GM15510 (cell line): ENCODE results near the gene PYDC1.

Experiments
- POLR2A ChIP-seq: IDR thresholded peaks from 3 replicates; pipeline ENCODE4 v1.6.1; 2011; ENCODE audit warnings: borderline replicate concordance; ENCODE audit not compliant: insufficient read length; ENCODE audit errors: extremely low read depth

Gene PYDC1

DNA sequence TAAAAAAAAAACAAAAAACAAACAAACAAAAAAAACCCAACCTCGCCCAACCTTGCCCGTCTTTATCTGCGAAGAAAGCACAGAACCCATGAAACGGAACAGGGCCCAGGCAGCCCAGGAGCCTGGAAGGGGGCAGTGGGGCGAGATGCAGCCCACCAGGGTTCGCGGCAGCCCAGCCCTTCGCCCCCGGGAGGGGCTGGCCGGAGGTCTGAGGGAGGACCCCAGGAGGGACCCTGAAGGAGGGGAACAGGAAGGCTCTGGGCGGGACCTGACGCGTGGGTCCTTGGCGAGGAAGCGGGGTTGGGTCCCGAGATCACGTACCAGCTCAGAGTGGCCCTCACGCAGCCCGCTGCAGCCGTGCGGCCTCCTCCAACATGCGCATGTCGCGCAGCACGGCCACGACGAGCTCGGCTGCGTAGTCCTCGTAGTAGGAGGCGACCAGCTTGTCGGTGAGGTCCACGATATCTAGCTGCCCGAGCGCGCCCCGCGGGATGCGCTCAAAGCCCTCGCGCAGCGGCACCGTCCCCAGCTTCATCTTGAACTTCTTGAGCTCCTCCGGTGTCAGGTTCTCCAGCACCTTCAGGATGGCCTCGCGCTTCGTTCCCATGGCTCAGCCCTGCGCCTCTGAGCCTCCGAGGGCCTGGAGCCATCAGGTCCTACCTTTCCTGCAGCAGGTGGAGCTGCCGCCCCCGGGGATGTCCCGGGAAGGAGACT, at the start of gene PYDC1:
Gene PYDC1 (minus strand): TSS at position 714 of the 714 bp plus-strand sequence. CDS start 107 bp downstream, at position 607.
- TF ChIP-seq POLR2A = no peak

GRCh38 chr16:31265329-31266245, 48.7 kb upstream of the PYDC1 start:
- TF ChIP-seq POLR2A = no peak

GRCh38 chr16:31262084-31262483, 45.1 kb upstream of the PYDC1 start:
- no peak for TF ChIP-seq POLR2A

- no peak for TF ChIP-seq POLR2A
These were observed 43.4 kb upstream of the PYDC1 start for GRCh38 chr16:31260136-31260931.

- no peak for TF ChIP-seq POLR2A
These were observed 41.4 kb upstream of the PYDC1 start for GRCh38 chr16:31258366-31258765.

DNA sequence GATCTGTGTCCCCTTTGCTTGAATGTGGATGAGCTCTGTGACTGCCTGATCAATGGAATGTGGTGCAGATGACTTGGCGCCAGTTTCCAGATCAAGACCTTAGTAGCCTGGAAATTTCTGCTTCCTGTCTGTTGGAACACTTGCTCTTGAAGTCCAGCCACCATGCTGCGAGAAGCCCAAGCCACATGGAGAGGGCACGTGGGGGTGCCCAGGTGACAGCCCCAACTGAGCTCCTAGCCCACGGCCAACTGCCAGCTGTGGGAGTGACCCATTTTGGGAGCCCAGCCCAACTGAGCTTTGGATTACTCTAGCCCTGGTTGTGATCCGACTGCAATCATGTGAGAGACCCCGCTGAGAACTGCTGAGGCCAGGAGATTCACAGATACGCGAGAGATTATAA, 39.5 kb upstream of the PYDC1 start:
- TF ChIP-seq POLR2A = no peak

DNA sequence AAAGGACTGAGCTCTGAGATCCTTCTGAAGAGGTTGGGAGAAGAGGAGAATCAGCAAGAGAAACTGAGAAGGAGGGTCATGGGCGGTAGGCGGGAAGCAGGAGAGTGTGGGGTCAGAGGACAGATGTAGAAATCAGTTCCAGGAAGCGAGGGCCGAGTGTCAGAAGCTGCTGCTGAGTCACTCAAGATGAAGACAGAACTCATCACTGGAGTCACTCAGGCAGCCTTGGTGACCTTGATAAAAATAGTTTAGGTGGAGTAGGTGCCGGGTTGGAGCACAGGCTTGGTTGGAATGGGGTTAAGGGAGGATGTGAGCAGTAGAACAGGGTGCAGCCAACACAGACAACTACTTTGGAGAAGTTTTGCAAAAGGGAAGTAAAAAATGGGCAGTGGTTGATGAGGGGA, 36.7 kb upstream of the PYDC1 start:
- no peak for TF ChIP-seq POLR2A

DNA sequence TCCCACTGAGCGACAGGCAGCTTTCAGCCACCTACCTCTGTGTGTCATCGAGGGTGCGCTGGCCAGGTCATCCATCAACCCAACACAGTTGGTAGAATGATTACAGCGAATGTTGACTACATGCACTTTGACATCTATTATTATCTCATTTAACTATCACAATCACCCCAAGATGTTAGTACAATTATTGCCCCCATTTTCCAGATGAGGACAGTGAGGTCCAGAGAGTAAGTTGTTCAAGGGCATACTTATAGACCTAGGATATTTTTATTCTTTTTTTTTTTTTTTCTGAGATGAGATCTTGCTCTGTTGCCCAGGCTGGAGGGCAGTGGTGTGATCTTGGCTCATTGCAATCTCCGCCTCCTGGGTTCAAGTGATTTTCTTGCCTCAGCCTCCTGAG, 34.5 kb upstream of the PYDC1 start:
- no peak for TF ChIP-seq POLR2A

GRCh38 chr16:31250782-31251384, 33.9 kb upstream of the PYDC1 start:
- TF ChIP-seq POLR2A = no peak

DNA sequence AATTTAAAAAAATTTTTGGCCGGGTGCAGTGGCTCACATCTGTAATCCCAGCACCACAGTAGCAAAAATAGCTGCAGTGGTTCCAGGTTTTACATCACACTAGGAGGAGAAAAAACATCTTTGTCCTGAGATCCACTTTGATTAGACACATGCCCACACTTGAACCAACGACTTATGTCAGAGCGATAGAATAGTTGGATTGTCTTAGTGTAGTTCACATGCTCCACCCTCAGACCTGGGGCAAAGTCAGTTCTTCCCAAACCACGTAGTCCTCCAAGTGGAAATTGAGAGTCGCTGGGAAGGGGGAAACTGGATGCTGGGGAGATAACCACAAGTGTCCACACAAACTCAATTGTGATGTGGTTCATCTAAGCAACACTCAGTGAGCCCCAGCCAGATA, 31.4 kb upstream of the PYDC1 start:
- TF ChIP-seq POLR2A = no peak

- TF ChIP-seq POLR2A = no peak
These were observed 29.4 kb upstream of the PYDC1 start for GRCh38 chr16:31246296-31246695.

GRCh38 chr16:31243734-31244670, 27.1 kb upstream of the PYDC1 start:
- TF ChIP-seq POLR2A = no peak

- TF ChIP-seq POLR2A = no peak
These were observed 25.3 kb upstream of the PYDC1 start for GRCh38 chr16:31242206-31242605.
